Endothelial cell (in vitro differentiated cells): ENCODE results near the gene IQCM. TPM values are rescaled to one million over a fixed set of nuclear protein-coding genes. Genes with fewer than 3 reads are reported as not detected.

Experiments used
- DNase-seq: peaks from one replicate; pipeline ENCODE4 v3.0.0; 2021; ENCODE audit warnings: low spot score
- H3K27ac Mint-ChIP-seq: one replicate; pipeline ENCODE4 v1.8.0; 2021; ENCODE audit warnings: mixed read lengths, inconsistent platforms; ENCODE audit not compliant: unreplicated experiment
- H3K27me3 Mint-ChIP-seq: one replicate; pipeline ENCODE4 v1.8.0; 2021; ENCODE audit warnings: mild to moderate bottlenecking, moderate library complexity, mixed read lengths, inconsistent platforms; ENCODE audit not compliant: unreplicated experiment
- H3K36me3 Mint-ChIP-seq: one replicate; pipeline ENCODE4 v1.8.0; 2021; ENCODE audit warnings: mild to moderate bottlenecking, low read depth, mixed read lengths, inconsistent platforms; ENCODE audit not compliant: unreplicated experiment
- H3K4me1 Mint-ChIP-seq: one replicate; pipeline ENCODE4 v1.8.0; 2021; ENCODE audit warnings: mild to moderate bottlenecking, mixed read lengths, inconsistent platforms; ENCODE audit not compliant: unreplicated experiment
- H3K4me3 Mint-ChIP-seq: one replicate; pipeline ENCODE4 v1.8.0; 2021; ENCODE audit warnings: mild to moderate bottlenecking, mixed read lengths, inconsistent platforms; ENCODE audit not compliant: unreplicated experiment
- H3K9me3 Mint-ChIP-seq: one replicate; pipeline ENCODE4 v1.8.0; 2021; ENCODE audit warnings: mixed read lengths, inconsistent platforms; ENCODE audit not compliant: unreplicated experiment
- CTCF ChIP-seq: fragments of 200-600 bp; sonication (generic); IDR thresholded peaks from one replicate; pipeline ENCODE4 v1.5.0; 2021; ENCODE audit warnings: antibody characterized with exemption; ENCODE audit not compliant: unreplicated experiment
- total RNA-seq: library from RNA; stranded (reverse); fragmentation: NEBNext Ultra II Directional; extraction: Animal tissue kit (Norgen Biotek cat#: 25700); gene quantifications from one replicate; pipeline ENCODE4 v1.2.1, GENCODE V29; 2021; ENCODE audit not compliant: unreplicated experiment

Gene IQCM
- total RNA-seq, 1 donor from 2014 or later: not detected

GRCh38 chr4:149785696-149786431, 29.8 kb downstream of the IQCM start:
- Mint-ChIP-seq H3K9me3 (no peaks in the 10 kb centered on the region), H3K4me3 (no peak overlapping the region), H3K27ac (no peak overlapping the region), H3K27me3 (peaks cover 2% of the 10 kb centered on the region), H3K36me3 (no peaks in the 10 kb centered on the region), H3K4me1 (no peaks in the 10 kb centered on the region)
- TF ChIP-seq CTCF: no peak
- no peak for DNase-seq

GRCh38 chr4:149784018-149784417, 31.6 kb downstream of the IQCM start:
- no peak overlapping the region for H3K27ac Mint-ChIP-seq
- H3K9me3 Mint-ChIP-seq: no peaks in the 10 kb centered on the region
- H3K27me3 Mint-ChIP-seq: peaks cover 2% of the 10 kb centered on the region
- no peak overlapping the region for H3K4me3 Mint-ChIP-seq
- no peaks in the 10 kb centered on the region for H3K4me1 Mint-ChIP-seq
- DNase-seq: no peak
- H3K36me3 Mint-ChIP-seq: no peaks in the 10 kb centered on the region
- TF ChIP-seq CTCF: no peak

GRCh38 chr4:149781150-149781549, 34.5 kb downstream of the IQCM start:
- no peaks in the 10 kb centered on the region for H3K9me3 Mint-ChIP-seq
- H3K36me3 Mint-ChIP-seq: no peaks in the 10 kb centered on the region
- no peak for TF ChIP-seq CTCF
- no peaks in the 10 kb centered on the region for H3K4me1 Mint-ChIP-seq
- no peak for DNase-seq
- no peak overlapping the region for H3K4me3 Mint-ChIP-seq
- no peak overlapping the region for H3K27ac Mint-ChIP-seq
- no peaks in the 10 kb centered on the region for H3K27me3 Mint-ChIP-seq

- H3K27me3 Mint-ChIP-seq: no peaks in the 10 kb centered on the region
- H3K27ac Mint-ChIP-seq: no peak overlapping the region
- no peaks in the 10 kb centered on the region for H3K36me3 Mint-ChIP-seq
- DNase-seq: no peak
- H3K4me1 Mint-ChIP-seq: no peaks in the 10 kb centered on the region
- H3K4me3 Mint-ChIP-seq: no peak overlapping the region
- no peaks in the 10 kb centered on the region for H3K9me3 Mint-ChIP-seq
- TF ChIP-seq CTCF: no peak
Measured at GRCh38 chr4:149768477-149768876, 47.2 kb downstream of the IQCM start.

- DNase-seq: no peak
- Mint-ChIP-seq H3K9me3 (no peaks in the 10 kb centered on the region), H3K4me1 (no peaks in the 10 kb centered on the region), H3K27ac (no peak overlapping the region), H3K4me3 (no peak overlapping the region), H3K27me3 (no peaks in the 10 kb centered on the region), H3K36me3 (no peaks in the 10 kb centered on the region)
- no peak for TF ChIP-seq CTCF
Measured at GRCh38 chr4:149766135-149766534, 49.5 kb downstream of the IQCM start.
